ENCODE measurements around the gene KLF11. TPM values are rescaled to one million over a fixed set of nuclear protein-coding genes. Genes with fewer than 3 reads are reported as not detected.

Gene KLF11
- polyA plus RNA-seq, 3 donors = 21.0 to 69.8 (median 25.3) TPM

DNA sequence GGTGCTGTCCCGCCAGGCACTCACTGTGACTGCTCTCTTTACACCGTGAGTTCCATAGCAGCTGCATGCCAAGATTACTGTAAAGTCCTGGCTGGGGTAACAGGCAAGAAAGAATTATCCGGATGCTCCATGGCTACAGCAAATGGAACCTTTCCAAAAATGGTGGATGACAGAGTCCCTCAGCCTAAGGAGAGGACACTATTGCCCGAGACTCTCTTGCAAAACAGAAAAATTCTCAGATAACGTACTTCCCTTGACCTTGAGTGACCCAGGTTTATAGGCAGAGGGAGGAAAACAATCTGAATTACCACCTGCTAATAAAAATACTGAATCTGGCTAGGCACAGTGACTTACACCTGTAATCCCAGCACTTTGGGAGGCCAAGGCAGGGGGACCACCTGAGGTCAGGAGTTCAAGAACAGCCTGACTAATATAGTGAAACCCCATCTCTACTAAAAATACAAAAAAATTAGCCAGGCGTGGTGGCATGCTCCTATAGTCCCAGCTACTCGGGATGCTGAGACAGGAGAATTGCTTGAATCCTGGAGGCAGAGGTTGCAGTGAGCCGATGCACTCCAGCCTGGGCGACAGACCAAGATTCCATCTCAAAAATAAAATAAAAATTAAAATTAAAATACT lies 32.3 kb downstream of the KLF11 start:
- Mint-ChIP-seq H3K27ac (no peak overlapping the region), H3K36me3 (peaks cover 0 to 9% of the 10 kb centered on the region in 2 donors), H3K4me3 (peak overlapping the region in 1 of 2 donors; percentile 86), H3K4me1 (peaks cover 10% of the 10 kb centered on the region), H3K9me3 (peaks cover 0 to 15% (median 5%) of the 10 kb centered on the region in 7 donors), H3K27me3 (ENCODE audit: low read depth in 3 of 3) (peaks cover 65 to 76% (median 73%) of the 10 kb centered on the region in 3 donors)
- Histone ChIP-seq H3K4me2 (replicated peaks; ENCODE audit: extremely low read depth, low read length, poor library complexity, severe bottlenecking) (no peak overlapping the region), H3K9me3 (replicated peaks in 1 of 2; ENCODE audit: control insufficient read depth in 1 of 2, insufficient read depth in 1 of 2, low read length in 2 of 2) (peaks cover 0 to 14% of the 10 kb centered on the region in 2 donors), H3K4me3 (replicated peaks in 1 of 3; ENCODE audit: low read depth in 2 of 3, low read length in 3 of 3) (no peak overlapping the region), H3K27me3 (ENCODE audit: control insufficient read depth in 2 of 2, insufficient read depth in 2 of 2, low read length in 2 of 2) (peaks cover 50 to 73% of the 10 kb centered on the region in 2 donors), H3K4me1 (ENCODE audit: control insufficient read depth in 1 of 2, insufficient read depth in 2 of 2, low read length in 2 of 2) (peaks cover 4 to 15% of the 10 kb centered on the region in 2 donors), H3K9ac (ENCODE audit: insufficient read depth, low read length, poor library complexity, severe bottlenecking) (no peak overlapping the region), H3K27ac (ENCODE audit: low read depth in 1 of 2, low read length in 2 of 2) (no peak overlapping the region), H3K36me3 (replicated peaks in 1 of 2; ENCODE audit: control insufficient read depth in 1 of 2, insufficient read depth in 2 of 2, low read length in 2 of 2) (no peaks in the 10 kb centered on the region), H4K20me1 (ENCODE audit: insufficient read depth, low read length) (no peaks in the 10 kb centered on the region), H3K79me2 (ENCODE audit: insufficient read depth, low read length) (no peaks in the 10 kb centered on the region), H2AFZ (ENCODE audit: insufficient read depth, low read depth, low read length, poor library complexity, severe bottlenecking) (no peak overlapping the region)
- TF ChIP-seq, protein P1, sequence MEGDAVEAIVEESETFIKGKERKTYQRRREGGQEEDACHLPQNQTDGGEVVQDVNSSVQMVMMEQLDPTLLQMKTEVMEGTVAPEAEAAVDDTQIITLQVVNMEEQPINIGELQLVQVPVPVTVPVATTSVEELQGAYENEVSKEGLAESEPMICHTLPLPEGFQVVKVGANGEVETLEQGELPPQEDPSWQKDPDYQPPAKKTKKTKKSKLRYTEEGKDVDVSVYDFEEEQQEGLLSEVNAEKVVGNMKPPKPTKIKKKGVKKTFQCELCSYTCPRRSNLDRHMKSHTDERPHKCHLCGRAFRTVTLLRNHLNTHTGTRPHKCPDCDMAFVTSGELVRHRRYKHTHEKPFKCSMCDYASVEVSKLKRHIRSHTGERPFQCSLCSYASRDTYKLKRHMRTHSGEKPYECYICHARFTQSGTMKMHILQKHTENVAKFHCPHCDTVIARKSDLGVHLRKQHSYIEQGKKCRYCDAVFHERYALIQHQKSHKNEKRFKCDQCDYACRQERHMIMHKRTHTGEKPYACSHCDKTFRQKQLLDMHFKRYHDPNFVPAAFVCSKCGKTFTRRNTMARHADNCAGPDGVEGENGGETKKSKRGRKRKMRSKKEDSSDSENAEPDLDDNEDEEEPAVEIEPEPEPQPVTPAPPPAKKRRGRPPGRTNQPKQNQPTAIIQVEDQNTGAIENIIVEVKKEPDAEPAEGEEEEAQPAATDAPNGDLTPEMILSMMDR (IDR thresholded peaks at IDR 0.05) = no peak
- 83% methylated on average over 4 of the region's 9 CpGs for WGBS (ENCODE audit: insufficient coverage)
- intact Hi-C loops (cut with micrococcal nuclease) = loop anchor here in 1 of 2 donors (5.0 kb wide), 1 partner anchor 592 kb away; no protein-coding TSS in a partner anchor
- DNase-seq = no peak

GRCh38 chr2:10076511-10076910 lies 33.2 kb downstream of the KLF11 start:
- Mint-ChIP-seq H3K27ac (no peak overlapping the region), H3K36me3 (peaks cover 0 to 9% of the 10 kb centered on the region in 2 donors), H3K27me3 (ENCODE audit: low read depth in 3 of 3) (peaks cover 73 to 83% (median 76%) of the 10 kb centered on the region in 3 donors)

More at GRCh38 chr2:10076511-10076910, 33.2 kb downstream of the KLF11 start:
- H3K9me3 ChIP-seq (replicated peaks in 1 of 2; ENCODE audit: control insufficient read depth in 1 of 2, insufficient read depth in 1 of 2, low read length in 2 of 2) = peaks cover 0 to 14% of the 10 kb centered on the region in 2 donors
- no peaks in the 10 kb centered on the region for H3K36me3 ChIP-seq (replicated peaks in 1 of 2; ENCODE audit: control insufficient read depth in 1 of 2, insufficient read depth in 2 of 2, low read length in 2 of 2)
- H3K9ac ChIP-seq (ENCODE audit: insufficient read depth, low read length, poor library complexity, severe bottlenecking) = no peak overlapping the region
- H3K27ac ChIP-seq (ENCODE audit: low read depth in 1 of 2, low read length in 2 of 2) = no peak overlapping the region
- Mint-ChIP-seq H3K9me3 (peaks cover 0 to 15% (median 6%) of the 10 kb centered on the region in 7 donors), H3K4me3 (peak overlapping the region in 1 of 2 donors; percentile 86), H3K4me1 (peaks cover 16% of the 10 kb centered on the region)
- intact Hi-C loops (cut with micrococcal nuclease) = loop anchor here in 1 of 2 donors (5.0 kb wide), 1 partner anchor 591 kb away; no protein-coding TSS in a partner anchor
- no peaks in the 10 kb centered on the region for H4K20me1 ChIP-seq (ENCODE audit: insufficient read depth, low read length)
- no peak overlapping the region for H3K4me2 ChIP-seq (replicated peaks; ENCODE audit: extremely low read depth, low read length, poor library complexity, severe bottlenecking)
- peaks cover 8 to 17% of the 10 kb centered on the region in 2 donors for H3K4me1 ChIP-seq (ENCODE audit: control insufficient read depth in 1 of 2, insufficient read depth in 2 of 2, low read length in 2 of 2)
- no peaks in the 10 kb centered on the region for H3K79me2 ChIP-seq (ENCODE audit: insufficient read depth, low read length)
- H3K27me3 ChIP-seq (ENCODE audit: control insufficient read depth in 2 of 2, insufficient read depth in 2 of 2, low read length in 2 of 2) = peaks cover 58 to 81% of the 10 kb centered on the region in 2 donors
- WGBS (ENCODE audit: insufficient coverage) = 81% methylated on average over 13 of the region's 13 CpGs
- H3K4me3 ChIP-seq (replicated peaks in 1 of 3; ENCODE audit: low read depth in 2 of 3, low read length in 3 of 3) = no peak overlapping the region
- TF ChIP-seq, protein P1 (IDR thresholded peaks at IDR 0.05) = no peak
- no peak for DNase-seq
- H2AFZ ChIP-seq (ENCODE audit: insufficient read depth, low read depth, low read length, poor library complexity, severe bottlenecking) = no peak overlapping the region
